HEK293T (cell line): ENCODE measurements around the gene ABHD13.

Experiments
- CTCF ChIA-PET: fragments of 350-600 bp; formaldehyde crosslinking; extraction: SDS; loops from one replicate; lab custom pipeline; 2021; ENCODE audit warnings: antibody characterized with exemption, inconsistent platforms; lab: Yijun Ruan, JAX
- POLR2A ChIA-PET: fragments of 350-600 bp; formaldehyde crosslinking; extraction: SDS; loops from one replicate; lab custom pipeline; 2020; ENCODE audit warnings: antibody characterized with exemption, inconsistent platforms; lab: Yijun Ruan, JAX
- DNase-seq: peaks from one replicate; pipeline ENCODE4 v3.0.0; 2012; ENCODE audit warnings: mixed read lengths; ENCODE audit errors: extremely low spot score
- ARNT ChIP-seq: fragments of 450-650 bp; IDR thresholded peaks from 2 replicates; pipeline ENCODE4 v1.6.1; 2017; ENCODE audit warnings: mild to moderate bottlenecking
- BHLHE40 ChIP-seq: fragments of 450-650 bp; IDR thresholded peaks from 2 replicates; pipeline ENCODE4 v1.6.1; 2016; ENCODE audit warnings: mild to moderate bottlenecking, moderate library complexity, borderline replicate concordance
- CTBP1 ChIP-seq: fragments of 450-650 bp; IDR thresholded peaks from 2 replicates; pipeline ENCODE4 v1.6.1; 2016; ENCODE audit warnings: borderline replicate concordance
- ELF4 ChIP-seq: fragments of 450-650 bp; IDR thresholded peaks from 2 replicates; pipeline ENCODE4 v1.6.1; 2017; ENCODE audit warnings: antibody characterized with exemption
- FOXA1 ChIP-seq: fragments of 450-650 bp; IDR thresholded peaks from 2 replicates; pipeline ENCODE4 v1.6.1; 2016; ENCODE audit warnings: mild to moderate bottlenecking
- FOXK2 ChIP-seq: fragments of 450-650 bp; IDR thresholded peaks from 2 replicates; pipeline ENCODE4 v1.6.1; 2016; ENCODE audit warnings: mild to moderate bottlenecking
- FOXM1 ChIP-seq: fragments of 450-650 bp; IDR thresholded peaks from 2 replicates; pipeline ENCODE4 v1.6.1; 2017; ENCODE audit warnings: mild to moderate bottlenecking, borderline replicate concordance
- HDGF ChIP-seq: fragments of 450-650 bp; IDR thresholded peaks from 2 replicates; pipeline ENCODE4 v1.6.1; 2017; ENCODE audit warnings: antibody characterized with exemption, borderline replicate concordance
- L3MBTL2 ChIP-seq: fragments of 450-650 bp; conservative IDR thresholded peaks from 2 replicates; pipeline ENCODE4 v1.6.1; 2016; ENCODE audit warnings: mild to moderate bottlenecking
- LEF1 ChIP-seq: fragments of 450-650 bp; IDR thresholded peaks from 2 replicates; pipeline ENCODE4 v1.6.1; 2017; ENCODE audit warnings: mild to moderate bottlenecking, borderline replicate concordance
- NFRKB ChIP-seq: fragments of 450-650 bp; IDR thresholded peaks from 2 replicates; pipeline ENCODE4 v1.6.1; 2016; ENCODE audit warnings: mild to moderate bottlenecking, moderate library complexity
- PKNOX1 ChIP-seq: fragments of 450-650 bp; IDR thresholded peaks from 2 replicates; pipeline ENCODE4 v1.6.1; 2016
- SP1 ChIP-seq: fragments of 450-650 bp; IDR thresholded peaks from 2 replicates; pipeline ENCODE4 v1.6.1; 2017
- SUZ12 ChIP-seq: fragments of 450-650 bp; IDR thresholded peaks from 2 replicates; pipeline ENCODE4 v1.6.1; 2016; ENCODE audit warnings: mild to moderate bottlenecking
- TARDBP ChIP-seq: fragments of 450-650 bp; IDR thresholded peaks from 2 replicates; pipeline ENCODE4 v1.6.1; 2016
- ZNF384 ChIP-seq: fragments of 450-650 bp; IDR thresholded peaks from 2 replicates; pipeline ENCODE4 v1.6.1; 2016

ABHD13 gene

GRCh38 chr13:108220041-108220440 lies 1.8 kb downstream of the ABHD13 start:
- ChIA-PET CTCF (no interaction called here), POLR2A (no interaction called here)
- TF ChIP-seq CTBP1: no peak
- TF ChIP-seq NFRKB: no peak
- TF ChIP-seq TARDBP: no peak
- TF ChIP-seq FOXM1: no peak
- no peak for TF ChIP-seq FOXA1
- no peak for TF ChIP-seq LEF1
- no peak for TF ChIP-seq SP1
- no peak for TF ChIP-seq ELF4
- TF ChIP-seq FOXK2: no peak
- no peak for DNase-seq

DNA sequence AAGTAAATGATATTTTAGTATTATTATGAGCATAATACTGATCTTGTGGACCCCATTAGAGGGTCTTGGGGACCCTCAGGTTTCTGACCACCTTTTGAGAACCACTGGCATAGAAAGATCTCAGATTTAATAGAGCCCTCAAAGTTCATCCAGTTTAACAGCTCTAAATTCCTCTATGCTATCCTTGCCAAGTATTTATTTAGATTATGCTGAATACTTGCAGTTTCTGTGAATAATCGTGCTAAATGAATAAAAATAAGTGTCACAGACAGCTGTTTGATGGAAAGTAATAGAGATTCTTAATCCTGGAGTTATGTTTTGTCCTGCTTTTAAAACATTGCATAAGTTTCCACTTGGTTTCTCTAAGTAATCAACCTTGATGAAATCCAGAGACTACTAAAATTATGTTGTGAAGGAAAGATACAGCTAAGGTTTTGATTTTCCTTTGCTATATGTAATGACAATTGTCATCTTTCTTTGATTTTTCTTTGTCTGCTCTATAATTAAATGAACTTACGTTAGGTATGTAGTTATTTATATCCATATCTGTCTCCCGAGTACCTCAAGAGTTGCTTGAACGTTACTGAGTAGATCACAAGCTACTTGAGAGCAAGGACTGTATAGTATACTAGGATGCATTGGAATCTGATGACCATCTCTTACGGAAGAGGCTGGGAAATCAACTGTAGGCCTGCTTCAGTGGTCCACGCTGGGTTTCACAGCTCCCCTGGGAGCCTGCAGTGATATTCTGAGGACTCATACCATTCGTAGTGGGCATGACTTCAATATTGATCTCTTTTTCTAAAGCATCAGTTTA lies 5.7 kb downstream of the ABHD13 start:
- TF ChIP-seq LEF1 (no peak), HDGF (no peak), SP1 (no peak), SUZ12 (no peak), NFRKB (no peak), ARNT (no peak), L3MBTL2 (no peak), BHLHE40 (no peak), ZNF384 (no peak), FOXM1 (no peak), FOXA1 (no peak), FOXK2 (no peak), ELF4 (no peak), PKNOX1 (no peak), TARDBP (no peak), CTBP1 (no peak)
- DNase-seq: no peak
- CTCF ChIA-PET: no interaction called here
- POLR2A ChIA-PET: no interaction called here

DNA sequence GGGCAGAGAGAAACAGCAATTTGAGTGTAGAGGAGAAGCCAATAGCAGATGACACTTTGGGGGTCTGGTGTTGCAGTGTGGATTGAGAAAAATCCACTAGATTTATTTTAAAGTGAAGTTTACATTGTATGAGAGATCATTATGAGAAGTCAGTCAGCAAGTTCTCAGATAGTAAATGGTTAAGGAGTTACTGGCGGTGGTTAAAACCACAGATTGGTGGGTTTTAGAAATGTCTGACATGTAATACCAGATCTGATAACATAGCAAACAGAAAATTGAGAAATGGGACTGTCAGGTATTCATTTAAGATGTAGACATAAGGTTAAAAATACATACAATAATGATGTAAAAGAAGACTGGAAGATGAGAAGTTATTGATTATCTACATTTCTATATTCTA lies 7.2 kb downstream of the ABHD13 start:
- CTCF ChIA-PET: no interaction called here
- no peak for TF ChIP-seq BHLHE40
- TF ChIP-seq ELF4: no peak
- TF ChIP-seq LEF1: no peak
- TF ChIP-seq L3MBTL2: no peak
- TF ChIP-seq PKNOX1: no peak
- no peak for TF ChIP-seq FOXM1
- no peak for TF ChIP-seq ARNT
- no peak for TF ChIP-seq SUZ12
- no peak for TF ChIP-seq ZNF384
- no peak for TF ChIP-seq FOXK2
- no peak for TF ChIP-seq SP1
- TF ChIP-seq HDGF: no peak
- TF ChIP-seq NFRKB: no peak
- TF ChIP-seq TARDBP: no peak
- TF ChIP-seq CTBP1: no peak
- TF ChIP-seq FOXA1: no peak
- POLR2A ChIA-PET: no interaction called here
- DNase-seq: no peak

DNA sequence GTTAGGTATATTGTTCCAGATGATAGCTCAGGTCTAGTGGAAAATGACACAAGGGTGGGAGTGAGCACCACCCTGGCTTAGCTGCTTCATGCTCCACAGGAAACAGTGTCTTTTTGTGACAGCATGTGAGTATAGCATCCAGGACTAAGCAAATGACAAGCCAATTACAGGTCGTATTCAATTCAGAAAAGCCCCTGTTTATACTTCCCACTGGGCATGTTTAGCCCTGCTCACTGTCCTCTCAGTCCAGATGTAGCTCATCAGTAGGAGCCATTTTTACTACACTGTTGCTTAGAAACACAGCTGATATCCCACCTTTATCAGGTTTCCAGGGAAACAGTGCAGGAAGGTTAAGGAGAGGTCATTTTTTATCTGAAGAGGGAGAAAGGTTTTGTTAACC lies 8.0 kb downstream of the ABHD13 start:
- DNase-seq: no peak
- TF ChIP-seq SP1: no peak
- no peak for TF ChIP-seq SUZ12
- TF ChIP-seq ARNT: no peak
- no peak for TF ChIP-seq ZNF384
- TF ChIP-seq PKNOX1: no peak
- TF ChIP-seq FOXM1: no peak
- no peak for TF ChIP-seq ELF4
- ChIA-PET CTCF (interaction anchor here (0.6 kb wide), 1 partner anchor 144 kb away, joined by 4 read pairs; no protein-coding TSS in a partner anchor), POLR2A (no interaction called here)

- DNase-seq: no peak
- CTCF ChIA-PET: interaction anchor here (0.6 kb wide), 1 partner anchor 1030 kb away, joined by 3 read pairs; no protein-coding TSS in a partner anchor
- POLR2A ChIA-PET: no interaction called here
- TF ChIP-seq LEF1 (no peak), BHLHE40 (no peak), NFRKB (no peak), ARNT (no peak), ELF4 (no peak), HDGF (no peak), TARDBP (no peak), ZNF384 (no peak), FOXK2 (no peak), FOXA1 (no peak), CTBP1 (no peak), PKNOX1 (no peak), SUZ12 (no peak)
These were observed 9.6 kb downstream of the ABHD13 start for GRCh38 chr13:108227651-108228272.
